ENCODE measurements around the gene CHST1. TPM values are rescaled to one million over a fixed set of nuclear protein-coding genes. Genes with fewer than 3 reads are reported as not detected.

CHST1 gene
- total RNA-seq, 1 donor from 2014 or later = 1.1 TPM

GRCh38 chr11:45610627-45611026, 54.8 kb downstream of the CHST1 start:
- Mint-ChIP-seq H3K4me3 (no peak overlapping the region), H3K9me3 (peaks cover 2% of the 10 kb centered on the region), H3K4me1 (peaks cover 10% of the 10 kb centered on the region), H3K27ac (ENCODE audit: unreplicated experiment) (no peak overlapping the region), H3K36me3 (ENCODE audit: low read depth) (no peaks in the 10 kb centered on the region), H3K27me3 (ENCODE audit: low read depth) (peaks cover 11% of the 10 kb centered on the region)
- DNase-seq (ENCODE audit: low read depth, low spot score) = no peak
- no peak for TF ChIP-seq CTCF (conservative IDR thresholded peaks at IDR 0.05)

- no peaks in the 10 kb centered on the region for H3K36me3 Mint-ChIP-seq (ENCODE audit: low read depth)
- peaks cover 2% of the 10 kb centered on the region for H3K9me3 Mint-ChIP-seq
- peaks cover 13% of the 10 kb centered on the region for H3K4me1 Mint-ChIP-seq
- no peak overlapping the region for H3K4me3 Mint-ChIP-seq
- H3K27ac Mint-ChIP-seq (ENCODE audit: unreplicated experiment) = no peak overlapping the region
- H3K27me3 Mint-ChIP-seq (ENCODE audit: low read depth) = peaks cover 13% of the 10 kb centered on the region
- TF ChIP-seq CTCF (conservative IDR thresholded peaks at IDR 0.05) = no peak
- no peak for DNase-seq (ENCODE audit: low read depth, low spot score)
Observed at GRCh38 chr11:45609902-45610301, 55.5 kb downstream of the CHST1 start.

- no peak for DNase-seq (ENCODE audit: low read depth, low spot score)
- peaks cover 14% of the 10 kb centered on the region for H3K4me1 Mint-ChIP-seq
- peaks cover 2% of the 10 kb centered on the region for H3K9me3 Mint-ChIP-seq
- H3K4me3 Mint-ChIP-seq = no peak overlapping the region
- peaks cover 13% of the 10 kb centered on the region for H3K27me3 Mint-ChIP-seq (ENCODE audit: low read depth)
- no peak overlapping the region for H3K27ac Mint-ChIP-seq (ENCODE audit: unreplicated experiment)
- H3K36me3 Mint-ChIP-seq (ENCODE audit: low read depth) = no peaks in the 10 kb centered on the region
- TF ChIP-seq CTCF (conservative IDR thresholded peaks at IDR 0.05) = no peak
Observed at GRCh38 chr11:45609337-45609736, 56.1 kb downstream of the CHST1 start.

GRCh38 chr11:45607995-45608394, 57.4 kb downstream of the CHST1 start:
- no peak overlapping the region for H3K4me3 Mint-ChIP-seq
- H3K36me3 Mint-ChIP-seq (ENCODE audit: low read depth) = no peaks in the 10 kb centered on the region
- TF ChIP-seq CTCF (conservative IDR thresholded peaks at IDR 0.05) = no peak
- H3K4me1 Mint-ChIP-seq = peaks cover 24% of the 10 kb centered on the region
- no peak for DNase-seq (ENCODE audit: low read depth, low spot score)
- no peak overlapping the region for H3K27ac Mint-ChIP-seq (ENCODE audit: unreplicated experiment)
- H3K9me3 Mint-ChIP-seq = peaks cover 2% of the 10 kb centered on the region
- peaks cover 9% of the 10 kb centered on the region for H3K27me3 Mint-ChIP-seq (ENCODE audit: low read depth)

GRCh38 chr11:45606514-45607281, 58.7 kb downstream of the CHST1 start:
- Mint-ChIP-seq H3K9me3 (peaks cover 2% of the 10 kb centered on the region), H3K36me3 (ENCODE audit: low read depth) (no peaks in the 10 kb centered on the region), H3K4me1 (peaks cover 24% of the 10 kb centered on the region), H3K27ac (ENCODE audit: unreplicated experiment) (no peak overlapping the region), H3K27me3 (ENCODE audit: low read depth) (peaks cover 13% of the 10 kb centered on the region), H3K4me3 (no peak overlapping the region)
- peak; percentile 55 for DNase-seq (ENCODE audit: low read depth, low spot score)
- no peak for TF ChIP-seq CTCF (conservative IDR thresholded peaks at IDR 0.05)

All from neural crest cell (in vitro differentiated cells).